ENCODE results near the gene NMNAT3.

NMNAT3 gene

DNA sequence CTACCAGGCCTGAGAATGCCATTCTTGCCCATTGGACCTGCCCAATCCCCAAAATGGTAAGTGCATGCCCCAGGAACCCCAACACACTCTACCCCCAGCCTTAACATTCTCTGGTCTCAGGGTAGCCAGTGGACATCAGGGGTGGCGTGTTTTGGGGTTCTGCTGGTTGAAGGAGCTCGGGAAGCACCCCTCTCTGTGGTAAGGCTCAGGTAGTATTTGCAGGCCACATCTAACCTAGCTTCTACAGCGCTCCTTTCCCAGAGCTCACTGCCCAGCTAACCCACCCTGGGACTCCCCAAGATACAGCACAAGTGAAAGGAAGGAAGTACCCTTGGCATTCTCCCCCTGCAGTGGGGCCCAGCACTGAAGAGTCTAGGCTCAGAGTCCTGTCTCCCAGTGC, 19.8 kb downstream of the NMNAT3 start:
- no peak overlapping the region for H3K4me2 ChIP-seq (ENCODE audit: low read length)
- H3K36me3 ChIP-seq (ENCODE audit: control insufficient read depth, insufficient read depth, low read length), result no peaks in the 10 kb centered on the region
- no peak overlapping the region for H2AFZ ChIP-seq
- H3K9me3 ChIP-seq (ENCODE audit: control insufficient read depth, low read length), result no peaks in the 10 kb centered on the region
- H3K4me3 ChIP-seq (ENCODE audit: low read depth, low read length), result no peak overlapping the region
- H3K27ac ChIP-seq, result no peak overlapping the region
- H3K79me2 ChIP-seq, result no peaks in the 10 kb centered on the region
- no peak overlapping the region for H3K9ac ChIP-seq
- no peak for TF ChIP-seq CTCF (IDR thresholded peaks at IDR 0.05)
- H3K4me1 ChIP-seq, result peaks cover 5% of the 10 kb centered on the region
- H3K27me3 ChIP-seq (ENCODE audit: control insufficient read depth, insufficient read depth, low read length), result no peaks in the 10 kb centered on the region

GRCh38 chr3:139657434-139657833, 20.3 kb downstream of the NMNAT3 start:
- no peak overlapping the region for H3K4me2 ChIP-seq (ENCODE audit: low read length)
- H3K79me2 ChIP-seq, result no peaks in the 10 kb centered on the region
- no peak overlapping the region for H3K9ac ChIP-seq
- no peaks in the 10 kb centered on the region for H3K9me3 ChIP-seq (ENCODE audit: control insufficient read depth, low read length)
- peaks cover 5% of the 10 kb centered on the region for H3K4me1 ChIP-seq
- no peaks in the 10 kb centered on the region for H3K27me3 ChIP-seq (ENCODE audit: control insufficient read depth, insufficient read depth, low read length)
- TF ChIP-seq CTCF (IDR thresholded peaks at IDR 0.05), result no peak
- H2AFZ ChIP-seq, result no peak overlapping the region
- H3K27ac ChIP-seq, result no peak overlapping the region
- no peak overlapping the region for H3K4me3 ChIP-seq (ENCODE audit: low read depth, low read length)
- no peaks in the 10 kb centered on the region for H3K36me3 ChIP-seq (ENCODE audit: control insufficient read depth, insufficient read depth, low read length)

- no peak overlapping the region for H3K27ac ChIP-seq
- H3K36me3 ChIP-seq (ENCODE audit: control insufficient read depth, insufficient read depth, low read length), result no peaks in the 10 kb centered on the region
- no peak overlapping the region for H3K9ac ChIP-seq
- H3K9me3 ChIP-seq (ENCODE audit: control insufficient read depth, low read length), result no peaks in the 10 kb centered on the region
- no peak for TF ChIP-seq CTCF (IDR thresholded peaks at IDR 0.05)
- no peaks in the 10 kb centered on the region for H3K27me3 ChIP-seq (ENCODE audit: control insufficient read depth, insufficient read depth, low read length)
- no peaks in the 10 kb centered on the region for H3K79me2 ChIP-seq
- H3K4me2 ChIP-seq (ENCODE audit: low read length), result no peak overlapping the region
- H2AFZ ChIP-seq, result no peak overlapping the region
- H3K4me3 ChIP-seq (ENCODE audit: low read depth, low read length), result no peak overlapping the region
- peaks cover 5% of the 10 kb centered on the region for H3K4me1 ChIP-seq
Measured at GRCh38 chr3:139655909-139656595, 21.7 kb downstream of the NMNAT3 start.

DNA sequence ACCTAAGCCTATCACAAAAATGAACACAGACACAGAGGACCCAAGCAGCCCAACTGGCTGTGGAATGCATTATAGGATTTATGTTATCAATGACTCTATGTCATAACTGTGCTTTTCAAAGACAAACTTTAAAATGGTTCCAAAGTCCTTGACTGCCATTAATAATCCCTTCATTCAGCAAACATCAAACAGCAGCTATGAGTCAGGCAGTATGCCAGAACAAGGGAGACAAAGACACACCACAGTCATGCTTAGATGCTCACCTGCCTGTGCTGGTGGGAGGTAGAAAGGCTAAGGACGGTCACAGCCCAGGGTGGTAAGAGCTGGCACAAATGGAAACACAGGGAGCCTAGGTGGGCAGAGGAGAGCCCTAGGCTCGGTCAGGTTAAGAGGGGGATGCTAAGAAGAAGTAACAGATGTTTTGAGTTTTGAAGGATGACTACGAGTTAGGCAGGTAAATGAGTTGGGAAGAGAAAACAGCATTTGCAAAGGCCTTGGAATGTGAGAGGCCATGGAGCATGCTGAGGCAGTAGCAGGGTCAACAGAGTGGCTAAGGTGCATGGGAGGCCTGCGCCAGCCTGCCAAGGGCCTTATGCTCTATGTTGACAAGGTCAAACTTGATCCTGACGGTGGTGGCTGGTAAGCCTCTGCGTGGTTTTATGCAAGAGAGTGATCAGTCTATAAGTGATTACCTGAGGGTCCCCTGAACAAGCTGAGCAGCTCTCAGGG, 23.0 kb downstream of the NMNAT3 start:
- H3K9ac ChIP-seq, result no peak overlapping the region
- H3K4me2 ChIP-seq (ENCODE audit: low read length), result no peak overlapping the region
- no peak for TF ChIP-seq CTCF (IDR thresholded peaks at IDR 0.05)
- H3K79me2 ChIP-seq, result no peaks in the 10 kb centered on the region
- H3K4me1 ChIP-seq, result peaks cover 5% of the 10 kb centered on the region
- no peak overlapping the region for H3K4me3 ChIP-seq (ENCODE audit: low read depth, low read length)
- H3K27ac ChIP-seq, result no peak overlapping the region
- H2AFZ ChIP-seq, result no peak overlapping the region
- no peaks in the 10 kb centered on the region for H3K27me3 ChIP-seq (ENCODE audit: control insufficient read depth, insufficient read depth, low read length)
- H3K9me3 ChIP-seq (ENCODE audit: control insufficient read depth, low read length), result no peaks in the 10 kb centered on the region
- H3K36me3 ChIP-seq (ENCODE audit: control insufficient read depth, insufficient read depth, low read length), result no peaks in the 10 kb centered on the region
